Measurements from ENCODE around the gene CCNB1. TPM values are rescaled to one million over a fixed set of nuclear protein-coding genes. Genes with fewer than 3 reads are reported as not detected.

The CCNB1 gene
- total RNA-seq, 4 donors from 2014 or later: 3.0 to 5.8 (median 4.1) TPM

- ATAC-seq: no peak
- H3K4me1 ChIP-seq: peaks cover 0 to 5% (median 0%) of the 10 kb centered on the region in 3 donors
- TF ChIP-seq POLR2A (IDR thresholded peaks at IDR 0.05): no peak
- no peak for TF ChIP-seq POLR2AphosphoS5 (IDR thresholded peaks at IDR 0.05)
- TF ChIP-seq CTCF (IDR thresholded peaks at IDR 0.05): no peak
- no peak for TF ChIP-seq EP300 (IDR thresholded peaks at IDR 0.05)
- no peak overlapping the region for H3K4me3 ChIP-seq
- no peaks in the 10 kb centered on the region for H3K27me3 ChIP-seq
- peaks cover 0 to 44% of the 10 kb centered on the region in 2 donors for H3K36me3 ChIP-seq
- H3K9me3 ChIP-seq: no peaks in the 10 kb centered on the region
- 94 to 100% methylated on average over 3 to 5 of the region's 8 CpGs for WGBS, 2 donors (ENCODE audit: low coverage in 1 of 2)
- H3K27ac ChIP-seq: no peak overlapping the region
Observed at GRCh38 chr5:69224520-69224919, 57.6 kb downstream of the CCNB1 start.

GRCh38 chr5:69225860-69226259 lies 58.9 kb downstream of the CCNB1 start:
- H3K9me3 ChIP-seq: no peaks in the 10 kb centered on the region
- no peaks in the 10 kb centered on the region for H3K4me1 ChIP-seq
- WGBS, 2 donors (ENCODE audit: low coverage in 1 of 2): 86 to 91% methylated on average over 4 of the region's 4 CpGs
- TF ChIP-seq CTCF (IDR thresholded peaks at IDR 0.05): no peak
- TF ChIP-seq POLR2AphosphoS5 (IDR thresholded peaks at IDR 0.05): no peak
- no peak for TF ChIP-seq EP300 (IDR thresholded peaks at IDR 0.05)
- TF ChIP-seq POLR2A (IDR thresholded peaks at IDR 0.05): no peak
- ATAC-seq: no peak
- H3K4me3 ChIP-seq: no peak overlapping the region
- H3K27ac ChIP-seq: no peak overlapping the region
- H3K27me3 ChIP-seq: no peaks in the 10 kb centered on the region
- peaks cover 0 to 58% of the 10 kb centered on the region in 2 donors for H3K36me3 ChIP-seq

Small RNAs within 50 kb of the gene (small RNA-seq; reads per million reads assigned to genes)
- 0 reads per million in 4 donors for gene SNORA50D

Other genes starting within 250 kb of the CCNB1 start
- 10 to 100 TPM; 33.7 to 48.1 (median 36.1) TPM for gene SLC30A5, start 73.1 kb upstream of the CCNB1 start, total RNA-seq
- 1 to 10 TPM in 2 of 4 donors, under 1 TPM in 1, not detected in 1; 0.81 to 5.0 (median 1.5) TPM for gene CENPH, start 22.4 kb downstream of the CCNB1 start, total RNA-seq
- gene CDK7, start 67.7 kb downstream of the CCNB1 start, total RNA-seq: 10 to 100 TPM; 14.7 to 26.3 (median 22.5) TPM
- 1 to 10 TPM; 3.5 to 5.6 (median 4.0) TPM for gene CCDC125, start 165.7 kb downstream of the CCNB1 start, total RNA-seq
- 10 to 100 TPM; 12.9 to 32.6 (median 28.4) TPM for gene AK6, start 202.4 kb downstream of the CCNB1 start, total RNA-seq
- 10 to 100 TPM; 30.4 to 40.9 (median 39.9) TPM for gene TAF9, start 202.4 kb downstream of the CCNB1 start, total RNA-seq
- 10 to 100 TPM; 16.8 to 25.4 (median 18.5) TPM for gene RAD17, start 202.7 kb downstream of the CCNB1 start, total RNA-seq
- gene MARVELD2, start 248.0 kb downstream of the CCNB1 start, total RNA-seq: 1 to 10 TPM in 3 of 4 donors, under 1 TPM in 1; 0.81 to 6.3 (median 1.9) TPM